Testis (tissue), 2 donors: ENCODE data around the gene DLGAP4.

Experiments used
- CTCF ChIP-seq, 3 experiments: fragments of 450-650 bp in 2 of 3; fragments of 200-600 bp in 1 of 3; sonication (generic) in 1 of 3; IDR thresholded peaks; one replicate each; pipeline ENCODE4 v1.5.1; 2016 to 2019; ENCODE audit warnings: antibody characterized with exemption in 3 of 3, mild to moderate bottlenecking in 2 of 3, moderate library complexity in 1 of 3
- POLR2A ChIP-seq: fragments of 450-650 bp; IDR thresholded peaks from one replicate; pipeline ENCODE4 v1.6.1; 2017; ENCODE audit warnings: antibody characterized with exemption, mild to moderate bottlenecking, moderate library complexity

GRCh38 chr20:36435124-36435523, 129.0 kb downstream of the DLGAP4 start:
- TF ChIP-seq CTCF (IDR thresholded peaks at IDR 0.05) (no peak), POLR2A (no peak)
